Measurements from ENCODE around the gene PPP3CB.
"Not testable (repeated sequence)": the region's sequence is repeated elsewhere in the genome, so short reads cannot be mapped to it uniquely, and the experiment has no call there.

PPP3CB gene

DNA sequence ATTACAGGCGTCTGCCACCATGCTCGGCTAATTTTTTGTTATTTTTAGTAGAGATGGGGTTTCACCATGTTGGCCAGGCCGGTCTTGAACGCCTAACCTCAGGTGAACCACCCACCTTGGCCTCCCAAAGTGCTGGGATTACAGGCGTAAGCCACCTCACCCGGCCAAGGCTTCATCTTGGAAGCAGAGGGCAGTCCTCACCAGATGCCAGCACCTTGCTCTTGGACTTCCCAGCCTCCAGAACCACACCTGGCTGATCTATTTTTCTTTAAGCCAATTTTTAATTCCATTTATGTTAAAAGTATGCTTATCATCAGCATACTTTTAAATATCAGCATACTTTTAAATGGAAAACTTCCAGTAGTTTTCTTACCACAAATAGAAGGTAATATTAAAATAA is 94.2 kb downstream of the PPP3CB start (continued):
- TF ChIP-seq, protein P1, sequence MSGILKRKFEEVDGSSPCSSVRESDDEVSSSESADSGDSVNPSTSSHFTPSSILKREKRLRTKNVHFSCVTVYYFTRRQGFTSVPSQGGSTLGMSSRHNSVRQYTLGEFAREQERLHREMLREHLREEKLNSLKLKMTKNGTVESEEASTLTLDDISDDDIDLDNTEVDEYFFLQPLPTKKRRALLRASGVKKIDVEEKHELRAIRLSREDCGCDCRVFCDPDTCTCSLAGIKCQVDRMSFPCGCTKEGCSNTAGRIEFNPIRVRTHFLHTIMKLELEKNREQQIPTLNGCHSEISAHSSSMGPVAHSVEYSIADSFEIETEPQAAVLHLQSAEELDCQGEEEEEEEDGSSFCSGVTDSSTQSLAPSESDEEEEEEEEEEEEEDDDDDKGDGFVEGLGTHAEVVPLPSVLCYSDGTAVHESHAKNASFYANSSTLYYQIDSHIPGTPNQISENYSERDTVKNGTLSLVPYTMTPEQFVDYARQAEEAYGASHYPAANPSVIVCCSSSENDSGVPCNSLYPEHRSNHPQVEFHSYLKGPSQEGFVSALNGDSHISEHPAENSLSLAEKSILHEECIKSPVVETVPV (CRISPR knock-in tag; IDR thresholded peaks at IDR 0.05) = no peak
- TF ChIP-seq, protein P2, sequence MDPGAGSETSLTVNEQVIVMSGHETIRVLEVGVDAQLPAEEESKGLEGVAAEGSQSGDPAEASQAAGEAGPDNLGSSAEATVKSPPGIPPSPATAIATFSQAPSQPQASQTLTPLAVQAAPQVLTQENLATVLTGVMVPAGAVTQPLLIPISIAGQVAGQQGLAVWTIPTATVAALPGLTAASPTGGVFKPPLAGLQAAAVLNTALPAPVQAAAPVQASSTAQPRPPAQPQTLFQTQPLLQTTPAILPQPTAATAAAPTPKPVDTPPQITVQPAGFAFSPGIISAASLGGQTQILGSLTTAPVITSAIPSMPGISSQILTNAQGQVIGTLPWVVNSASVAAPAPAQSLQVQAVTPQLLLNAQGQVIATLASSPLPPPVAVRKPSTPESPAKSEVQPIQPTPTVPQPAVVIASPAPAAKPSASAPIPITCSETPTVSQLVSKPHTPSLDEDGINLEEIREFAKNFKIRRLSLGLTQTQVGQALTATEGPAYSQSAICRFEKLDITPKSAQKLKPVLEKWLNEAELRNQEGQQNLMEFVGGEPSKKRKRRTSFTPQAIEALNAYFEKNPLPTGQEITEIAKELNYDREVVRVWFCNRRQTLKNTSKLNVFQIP (CRISPR knock-in tag; IDR thresholded peaks at IDR 0.05; ENCODE audit: borderline replicate concordance, low read depth) = no peak

DNA sequence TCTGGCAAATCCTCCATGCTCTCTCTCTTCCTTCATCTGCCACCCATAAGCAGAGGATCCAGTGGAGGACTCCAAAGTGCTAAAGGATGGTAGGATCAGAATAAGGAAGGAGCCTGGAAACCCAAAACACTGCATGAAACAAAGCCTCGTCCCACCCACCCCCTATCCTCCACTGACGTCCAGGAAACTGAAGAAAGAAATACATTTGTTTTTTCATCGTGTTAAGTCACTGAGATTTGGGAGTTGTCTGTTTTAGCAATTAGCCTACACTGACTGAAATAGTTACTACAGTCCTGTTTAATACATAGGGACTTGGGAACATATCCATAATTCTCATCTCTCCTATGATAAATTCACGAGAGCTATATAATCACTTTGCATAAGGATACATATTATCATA is 96.8 kb downstream of the PPP3CB start:
- no peak for TF ChIP-seq PPARA (CRISPR knock-in tag; IDR thresholded peaks at IDR 0.05; ENCODE audit: borderline replicate concordance)
- TF ChIP-seq TCF4 (CRISPR knock-in tag; IDR thresholded peaks at IDR 0.05; ENCODE audit: borderline replicate concordance) = no peak
- no peak for TF ChIP-seq ARNTL (CRISPR knock-in tag; IDR thresholded peaks at IDR 0.05; ENCODE audit: borderline replicate concordance, low read depth)
- TF ChIP-seq, protein P3, sequence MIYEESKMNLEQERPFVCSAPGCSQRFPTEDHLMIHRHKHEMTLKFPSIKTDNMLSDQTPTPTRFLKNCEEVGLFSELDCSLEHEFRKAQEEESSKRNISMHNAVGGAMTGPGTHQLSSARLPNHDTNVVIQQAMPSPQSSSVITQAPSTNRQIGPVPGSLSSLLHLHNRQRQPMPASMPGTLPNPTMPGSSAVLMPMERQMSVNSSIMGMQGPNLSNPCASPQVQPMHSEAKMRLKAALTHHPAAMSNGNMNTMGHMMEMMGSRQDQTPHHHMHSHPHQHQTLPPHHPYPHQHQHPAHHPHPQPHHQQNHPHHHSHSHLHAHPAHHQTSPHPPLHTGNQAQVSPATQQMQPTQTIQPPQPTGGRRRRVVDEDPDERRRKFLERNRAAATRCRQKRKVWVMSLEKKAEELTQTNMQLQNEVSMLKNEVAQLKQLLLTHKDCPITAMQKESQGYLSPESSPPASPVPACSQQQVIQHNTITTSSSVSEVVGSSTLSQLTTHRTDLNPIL (CRISPR knock-in tag; IDR thresholded peaks at IDR 0.05; ENCODE audit: low read depth) = no peak
- TF ChIP-seq CSDC2 (CRISPR knock-in tag; IDR thresholded peaks at IDR 0.05) = no peak
- TF ChIP-seq RARB (CRISPR knock-in tag; IDR thresholded peaks at IDR 0.05) = no peak
- no peak for TF ChIP-seq BACH2 (CRISPR knock-in tag; IDR thresholded peaks at IDR 0.05; ENCODE audit: borderline replicate concordance)
- TF ChIP-seq SNAI2 (CRISPR knock-in tag; IDR thresholded peaks at IDR 0.05) = no peak
- no peak for TF ChIP-seq GLIS3 (CRISPR knock-in tag; IDR thresholded peaks at IDR 0.05)
- TF ChIP-seq ESRRG (CRISPR knock-in tag; IDR thresholded peaks at IDR 0.05) = no peak
- no peak for TF ChIP-seq ZC3H10 (CRISPR knock-in tag; IDR thresholded peaks at IDR 0.05)
- no peak for TF ChIP-seq ISL1 (CRISPR knock-in tag; IDR thresholded peaks at IDR 0.05)
- TF ChIP-seq TOX (CRISPR knock-in tag; IDR thresholded peaks at IDR 0.05; ENCODE audit: borderline replicate concordance) = no peak
- no peak for TF ChIP-seq ZNF70 (CRISPR knock-in tag; IDR thresholded peaks at IDR 0.05)
- TF ChIP-seq, protein P2 (CRISPR knock-in tag; IDR thresholded peaks at IDR 0.05; ENCODE audit: borderline replicate concordance, low read depth) = no peak
- TF ChIP-seq ZNF8 (CRISPR knock-in tag; IDR thresholded peaks at IDR 0.05) = no peak
- no peak for ATAC-seq

DNA sequence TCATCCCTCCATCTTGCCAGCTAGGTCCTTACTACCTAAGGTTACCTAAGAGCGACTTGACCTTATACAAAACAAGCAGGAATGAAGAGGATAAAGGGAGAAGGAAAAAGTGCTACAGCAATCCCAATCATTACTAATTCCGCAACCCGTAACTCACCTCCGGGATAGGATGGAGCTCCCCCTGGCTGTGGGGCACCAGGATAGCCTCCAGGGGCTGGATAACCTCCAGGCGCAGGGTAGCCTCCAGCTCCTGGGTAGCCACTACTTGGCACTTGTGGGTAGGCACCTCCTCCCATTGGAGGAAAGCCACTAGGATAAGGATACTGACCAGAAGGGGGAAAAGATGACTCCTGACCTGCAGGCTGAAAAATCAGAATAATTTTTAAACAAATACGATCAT is 97.8 kb downstream of the PPP3CB start:
- TF ChIP-seq ESRRG (CRISPR knock-in tag; IDR thresholded peaks at IDR 0.05) (no peak), ISL1 (CRISPR knock-in tag; IDR thresholded peaks at IDR 0.05) (no peak), ZNF8 (CRISPR knock-in tag; IDR thresholded peaks at IDR 0.05) (no peak), ZFP30 (CRISPR knock-in tag; IDR thresholded peaks at IDR 0.05) (no peak), OSR1 (CRISPR knock-in tag; IDR thresholded peaks at IDR 0.05) (no peak), TCF4 (CRISPR knock-in tag; IDR thresholded peaks at IDR 0.05; ENCODE audit: borderline replicate concordance) (no peak)
- ATAC-seq = no peak

DNA sequence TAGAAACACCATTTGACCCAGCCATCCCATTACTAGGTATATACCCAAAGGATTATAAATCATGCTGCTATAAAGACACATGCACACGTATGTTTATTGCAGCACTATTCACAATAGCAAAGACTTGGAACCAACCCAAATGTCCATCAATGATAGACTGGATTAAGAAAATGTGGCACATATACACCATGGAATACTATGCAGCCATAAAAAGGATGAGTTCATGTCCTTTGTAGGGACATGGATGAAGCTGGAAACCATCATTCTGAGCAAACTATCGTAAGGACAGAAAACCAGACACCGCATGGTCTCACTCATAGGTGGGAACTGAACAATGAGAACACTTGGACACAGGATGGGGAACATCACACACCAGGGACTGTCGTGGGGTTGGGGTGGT is 101.5 kb downstream of the PPP3CB start:
- ATAC-seq = not testable (repeated sequence)

DNA sequence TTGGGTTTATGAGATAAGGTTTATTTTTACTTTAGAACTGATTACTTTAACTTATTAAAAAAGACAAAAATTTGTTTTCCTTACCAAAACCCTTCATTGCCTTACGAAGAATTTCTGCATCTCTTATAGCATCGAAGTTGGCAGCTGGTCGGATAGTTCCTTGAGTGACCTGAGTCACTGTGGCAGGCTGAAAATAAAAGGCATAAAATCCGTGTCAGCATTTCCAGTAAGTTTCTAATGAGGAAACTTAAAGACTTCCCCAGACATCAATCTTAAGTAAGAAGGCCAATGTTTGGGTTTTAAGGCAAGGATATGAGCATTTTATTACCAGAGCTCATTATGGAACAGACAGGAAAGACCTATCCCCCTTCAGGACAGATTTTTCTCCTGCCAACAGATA is 107.6 kb downstream of the PPP3CB start:
- no peak for ATAC-seq

More for the DNA sequence above, 107.6 kb downstream of the PPP3CB start:
- TF ChIP-seq ZC3H10 (CRISPR knock-in tag; IDR thresholded peaks at IDR 0.05) (no peak), ZFP3 (CRISPR knock-in tag; IDR thresholded peaks at IDR 0.05) (no peak), CSDC2 (CRISPR knock-in tag; IDR thresholded peaks at IDR 0.05) (no peak), RARB (CRISPR knock-in tag; IDR thresholded peaks at IDR 0.05) (no peak), ZNF565 (CRISPR knock-in tag; conservative IDR thresholded peaks at IDR 0.05; ENCODE audit: low read depth) (no peak), TOX (CRISPR knock-in tag; IDR thresholded peaks at IDR 0.05; ENCODE audit: borderline replicate concordance) (no peak), BACH2 (CRISPR knock-in tag; IDR thresholded peaks at IDR 0.05; ENCODE audit: borderline replicate concordance) (no peak), GLIS3 (CRISPR knock-in tag; IDR thresholded peaks at IDR 0.05) (no peak), SNAI2 (CRISPR knock-in tag; IDR thresholded peaks at IDR 0.05) (no peak), ZNF70 (CRISPR knock-in tag; IDR thresholded peaks at IDR 0.05) (no peak)
